NOMO-1 treated with dmso at 0.1 percent for 144 hours (cell line): ENCODE measurements around the gene GFY.
A peak's percentile ranks its signal among the peaks of the same experiment; 100 is the strongest.
"Not testable (repeated sequence)": the region's sequence is repeated elsewhere in the genome, so short reads cannot be mapped to it uniquely, and the experiment has no call there.

Experiments
- DNase-seq: peaks from one replicate; lab custom pipeline; 2025; ENCODE audit not compliant: unreplicated experiment; lab: John Stamatoyannopoulos, UW

The GFY gene

GRCh38 chr19:49443366-49444099, 18.3 kb downstream of the GFY start:
- peak; percentile 94 for DNase-seq

GRCh38 chr19:49444100-49444700, 19.0 kb downstream of the GFY start:
- DNase-seq: not testable (repeated sequence)

GRCh38 chr19:49445997-49446396, 20.8 kb downstream of the GFY start:
- no peak for DNase-seq

- no peak for DNase-seq
Measured at GRCh38 chr19:49447485-49448431, 22.6 kb downstream of the GFY start.

GRCh38 chr19:49448432-49448786, 23.2 kb downstream of the GFY start:
- no peak for DNase-seq

- no peak for DNase-seq
Measured at GRCh38 chr19:49450405-49450804, 25.2 kb downstream of the GFY start.

- DNase-seq: peak; percentile 99
Measured at GRCh38 chr19:49451430-49452181, 26.4 kb downstream of the GFY start, which contains the start of gene PIH1D1. Gene PIH1D1 (minus strand): TSS chr19:49451814. CDS start chr19:49451574, 240 bp downstream.

GRCh38 chr19:49453013-49453756, 28.0 kb downstream of the GFY start, which contains the start of gene ALDH16A1:
Gene ALDH16A1 (plus strand): TSS chr19:49453225. CDS start chr19:49453332, 107 bp downstream.
- DNase-seq: peak; percentile 95

- no peak for DNase-seq
Measured at GRCh38 chr19:49453757-49454240, 28.6 kb downstream of the GFY start.

- no peak for DNase-seq
Measured at GRCh38 chr19:49455773-49456172, 30.6 kb downstream of the GFY start.

- DNase-seq: no peak
Measured at GRCh38 chr19:49456326-49456725, 31.1 kb downstream of the GFY start.

GRCh38 chr19:49458567-49458903, 33.3 kb downstream of the GFY start:
- no peak for DNase-seq

GRCh38 chr19:49459388-49459787, 34.2 kb downstream of the GFY start:
- DNase-seq: no peak

- not testable (repeated sequence) for DNase-seq
Measured at GRCh38 chr19:49461130-49461529, 35.9 kb downstream of the GFY start.

GRCh38 chr19:49461656-49462055, 36.5 kb downstream of the GFY start:
- DNase-seq: no peak

- DNase-seq: no peak
Measured at GRCh38 chr19:49462492-49462891, 37.3 kb downstream of the GFY start.

GRCh38 chr19:49463960-49464740, 39.0 kb downstream of the GFY start:
- no peak for DNase-seq

- no peak for DNase-seq
Measured at GRCh38 chr19:49465371-49465770, 40.2 kb downstream of the GFY start.

- no peak for DNase-seq
Measured at GRCh38 chr19:49468199-49468598, 43.0 kb downstream of the GFY start.
